ENCODE data around the gene AK3.
"Not testable (repeated sequence)": the region's sequence is repeated elsewhere in the genome, so short reads cannot be mapped to it uniquely, and the experiment has no call there.

Gene AK3

GRCh38 chr9:4660665-4661064 lies 80.3 kb downstream of the AK3 start:
- not testable (repeated sequence) for H3K36me3 Mint-ChIP-seq (ENCODE audit: low read depth)

More at GRCh38 chr9:4660665-4661064, 80.3 kb downstream of the AK3 start:
- peaks cover 37% of the 10 kb centered on the region for H3K4me1 Mint-ChIP-seq
- not testable (repeated sequence) for H3K4me3 Mint-ChIP-seq, DNase-seq, ATAC-seq, H3K9me3 Mint-ChIP-seq, H3K27ac Mint-ChIP-seq, H3K27me3 Mint-ChIP-seq

Measured in activated naive CD8-positive, alpha-beta T cell treated with anti-CD3 and anti-CD28 coated beads, Interleukin-2, amount 50 U/mL, for 24 hours (primary cell).